ENCODE measurements around the gene RMRP. TPM values are rescaled to one million over a fixed set of nuclear protein-coding genes. Genes with fewer than 3 reads are reported as not detected.

Gene RMRP
- total RNA-seq, 1 donor from 2014 or later: 133,388 TPM

GRCh38 chr9:35667939-35668338 lies 10.1 kb upstream of the RMRP start:
- DNase-seq (ENCODE audit: low spot score in 2 of 2): no peak
- FAIRE-seq: no peak

- FAIRE-seq (no peak), DNase-seq (ENCODE audit: low spot score in 2 of 2) (no peak)
Observed at GRCh38 chr9:35666549-35666948, 8.7 kb upstream of the RMRP start.

- DNase-seq (ENCODE audit: low spot score in 2 of 2) (no peak), FAIRE-seq (no peak)
Observed at GRCh38 chr9:35666045-35666444, 8.2 kb upstream of the RMRP start.

- FAIRE-seq (no peak), DNase-seq (ENCODE audit: low spot score in 2 of 2) (no peak)
Observed at GRCh38 chr9:35665471-35665818, 7.6 kb upstream of the RMRP start.

- no peak for FAIRE-seq
- DNase-seq (ENCODE audit: low spot score in 2 of 2): peak; percentile 80 to 91
Observed at GRCh38 chr9:35664531-35665470, 7.0 kb upstream of the RMRP start, which contains the start of gene ARHGEF39. Gene ARHGEF39 (minus strand): TSS chr9:35665195. CDS start chr9:35665169, 26 bp downstream.

GRCh38 chr9:35662437-35662836 lies 4.6 kb upstream of the RMRP start:
- FAIRE-seq (no peak), DNase-seq (ENCODE audit: low spot score in 2 of 2) (no peak)

- no peak for DNase-seq (ENCODE audit: low spot score in 2 of 2)
- FAIRE-seq: no peak
Observed at GRCh38 chr9:35661756-35662350, 4.0 kb upstream of the RMRP start.

GRCh38 chr9:35660966-35661415 lies 3.2 kb upstream of the RMRP start:
- DNase-seq (ENCODE audit: low spot score in 2 of 2): no peak
- no peak for FAIRE-seq

- DNase-seq (ENCODE audit: low spot score in 2 of 2) (no peak), FAIRE-seq (no peak)
Observed at GRCh38 chr9:35659340-35659739, 1.5 kb upstream of the RMRP start.

- FAIRE-seq: no peak
Observed at GRCh38 chr9:35658968-35659220, 1.1 kb upstream of the RMRP start.

GRCh38 chr9:35658137-35658967 lies 533 bp upstream of the RMRP start, which contains the start of gene CCDC107:
Gene CCDC107 (plus strand): TSS chr9:35658292. CDS start chr9:35658380, 88 bp downstream.
- no peak for FAIRE-seq

More at GRCh38 chr9:35658968-35659220, 1.1 kb upstream of the RMRP start:
- DNase-seq (ENCODE audit: low spot score in 2 of 2): no peak

GRCh38 chr9:35656831-35657545 lies 831 bp downstream of the RMRP start:
- FAIRE-seq (no peak), DNase-seq (ENCODE audit: low spot score in 2 of 2) (no peak)

More at GRCh38 chr9:35658137-35658967, 533 bp upstream of the RMRP start, which contains the start of gene CCDC107:
- DNase-seq (ENCODE audit: low spot score in 2 of 2): peak; percentile 91 to 95

GRCh38 chr9:35656348-35656747 lies 1.5 kb downstream of the RMRP start:
- no peak for DNase-seq (ENCODE audit: low spot score in 2 of 2)
- no peak for FAIRE-seq

- no peak for FAIRE-seq
- no peak for DNase-seq (ENCODE audit: low spot score in 2 of 2)
Observed at GRCh38 chr9:35653611-35654010, 4.2 kb downstream of the RMRP start.

GRCh38 chr9:35652829-35653209 lies 5.0 kb downstream of the RMRP start:
- no peak for DNase-seq (ENCODE audit: low spot score in 2 of 2)
- FAIRE-seq: no peak

- DNase-seq (ENCODE audit: low spot score in 2 of 2) (no peak), FAIRE-seq (no peak)
Observed at GRCh38 chr9:35651956-35652828, 5.6 kb downstream of the RMRP start.

GRCh38 chr9:35650341-35651158 lies 7.3 kb downstream of the RMRP start, which contains the start of gene SIT1:
Gene SIT1 (minus strand): TSS chr9:35650931. CDS start chr9:35650853, 78 bp downstream.
- FAIRE-seq (no peak), DNase-seq (ENCODE audit: low spot score in 2 of 2) (peak in 1 of 2 donors; percentile 9)
